ENCODE measurements around the gene KCTD20. TPM values are rescaled to one million over a fixed set of nuclear protein-coding genes. Genes with fewer than 3 reads are reported as not detected.

Gene KCTD20
- total and polyA plus RNA-seq, 3 experiments from 2014 or later, result 41.4 to 52.4 (median 52.3) TPM

DNA sequence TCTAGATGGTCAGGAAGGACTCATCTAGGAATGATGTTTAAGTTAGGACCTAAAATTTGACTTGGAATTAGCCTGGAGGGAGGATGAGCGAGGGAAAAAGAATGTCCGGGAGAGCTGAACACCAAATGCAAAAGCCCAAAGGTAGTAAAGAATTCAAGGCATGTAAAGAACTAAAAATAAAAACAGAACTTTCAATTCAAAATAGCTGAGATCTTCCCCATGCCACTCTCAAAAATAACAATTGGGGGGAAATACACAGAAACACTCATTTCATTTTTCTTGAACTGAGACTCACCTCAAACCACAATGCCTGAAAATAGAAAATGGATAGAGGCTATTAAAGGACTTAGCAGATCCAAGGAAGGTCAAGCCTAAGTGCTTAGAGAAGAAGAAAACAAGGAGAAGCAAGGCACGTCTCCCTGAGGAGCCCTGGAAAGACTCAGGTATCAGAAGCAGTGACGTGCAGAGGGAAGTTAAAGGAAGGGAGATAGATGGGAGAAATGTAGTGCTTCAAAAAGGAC lies 10.6 kb upstream of the KCTD20 start:
- no peak overlapping the region for H3K27ac ChIP-seq (ENCODE audit: low read depth, low read length)
- ChIA-PET CTCF (no interaction called here), POLR2A (no interaction called here)
- no peaks in the 10 kb centered on the region for H3K9me3 ChIP-seq (ENCODE audit: low read length)
- no peaks in the 10 kb centered on the region for H3K27me3 ChIP-seq (ENCODE audit: insufficient read depth, low read length, poor library complexity, severe bottlenecking)
- no peaks in the 10 kb centered on the region for H3K36me3 ChIP-seq (ENCODE audit: insufficient read depth, low read length)
- H3K27ac Mint-ChIP-seq, result no peak overlapping the region
- H3K9me3 Mint-ChIP-seq, result no peaks in the 10 kb centered on the region
- no peak overlapping the region for H3K4me3 ChIP-seq (ENCODE audit: low read length)
- no peaks in the 10 kb centered on the region for H3K36me3 Mint-ChIP-seq
- no peaks in the 10 kb centered on the region for H3K4me1 Mint-ChIP-seq
- no peaks in the 10 kb centered on the region for H3K27me3 Mint-ChIP-seq
- no peak overlapping the region for H3K4me3 Mint-ChIP-seq
- DNase-seq, result no peak
- H3K4me1 ChIP-seq (ENCODE audit: insufficient read depth, low read length), result no peaks in the 10 kb centered on the region

DNA sequence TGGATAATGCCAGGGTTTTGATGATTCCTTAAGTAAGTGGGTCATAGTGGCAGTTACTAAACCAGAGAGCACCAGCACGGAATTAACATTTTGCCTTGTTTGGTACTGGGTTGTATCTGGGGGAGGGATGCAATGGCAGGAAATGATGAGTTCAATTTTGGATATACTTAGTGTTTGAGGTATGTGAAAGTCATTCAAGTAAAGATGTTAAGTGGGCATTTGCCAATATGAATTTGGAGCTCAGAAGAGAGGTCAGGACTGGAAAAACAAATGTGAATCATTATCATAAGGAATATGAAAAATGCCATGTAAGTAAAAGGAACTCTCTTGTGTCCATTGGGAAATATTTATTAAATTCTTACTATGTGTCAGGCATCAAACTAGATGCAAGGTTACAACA lies 6.3 kb upstream of the KCTD20 start:
- CTCF ChIA-PET, result no interaction called here

DNA sequence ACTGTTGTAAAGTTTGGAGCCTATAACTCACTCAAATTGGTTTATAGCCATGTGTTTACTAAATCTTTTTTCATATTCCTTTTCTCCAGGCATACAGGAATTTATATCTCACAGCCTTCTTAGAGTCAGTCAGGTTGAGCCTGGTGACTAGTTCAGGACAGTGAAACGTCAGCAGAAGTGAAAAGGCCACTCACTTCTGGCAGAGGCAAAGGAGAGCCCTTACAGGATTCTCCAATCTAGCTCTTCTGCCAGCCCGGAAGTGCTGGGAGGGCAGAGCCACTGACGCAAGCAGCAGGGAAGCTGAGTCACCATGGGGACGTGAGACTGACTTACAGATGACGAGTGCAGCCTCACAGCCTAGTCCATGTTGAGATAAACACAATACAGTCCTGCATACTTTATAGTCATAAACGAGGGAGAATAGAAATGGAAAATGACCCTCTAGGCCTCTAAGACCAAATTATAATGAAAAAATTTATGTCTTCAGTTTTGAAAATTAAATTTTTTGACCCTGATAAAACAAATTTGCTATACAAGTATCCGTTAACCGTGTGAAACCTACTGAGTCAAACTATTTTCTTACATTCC lies 1.4 kb upstream of the KCTD20 start:
- H3K4me1 ChIP-seq (ENCODE audit: insufficient read depth, low read length), result peaks cover 36% of the 10 kb centered on the region
- Mint-ChIP-seq H3K27ac (peak overlapping the region; percentile 88 to 99 (median 92)), H3K4me3 (peak overlapping the region; percentile 52 to 78 (median 68)), H3K27me3 (peaks cover 0 to 3% of the 10 kb centered on the region in 2 donors), H3K36me3 (peaks cover 0 to 20% (median 0%) of the 10 kb centered on the region in 3 donors), H3K9me3 (peaks cover 0 to 2% (median 0%) of the 10 kb centered on the region in 5 donors), H3K4me1 (peaks cover 40 to 45% (median 44%) of the 10 kb centered on the region in 3 donors)
- H3K36me3 ChIP-seq (ENCODE audit: insufficient read depth, low read length), result no peaks in the 10 kb centered on the region
- peak overlapping the region; percentile 97 for H3K27ac ChIP-seq (ENCODE audit: low read depth, low read length)
- peak overlapping the region; percentile 25 for H3K4me3 ChIP-seq (ENCODE audit: low read length)
- no peaks in the 10 kb centered on the region for H3K27me3 ChIP-seq (ENCODE audit: insufficient read depth, low read length, poor library complexity, severe bottlenecking)
- no peaks in the 10 kb centered on the region for H3K9me3 ChIP-seq (ENCODE audit: low read length)
- peak; percentile 68 to 90 (median 71) for DNase-seq
- CTCF ChIA-PET, result interaction anchor here (0.6 to 1.2 kb wide), 3 partner anchors 11 to 25 kb away, joined by 3 to 7 read pairs (median 3); no protein-coding TSS in a partner anchor
- POLR2A ChIA-PET, result interaction anchor here (1.8 kb wide), 1 partner anchor 18 kb away, joined by 9 read pairs; no protein-coding TSS in a partner anchor

More for the DNA sequence above, 6.3 kb upstream of the KCTD20 start:
- DNase-seq, result no peak
- Mint-ChIP-seq H3K27ac (peak overlapping the region in 3 of 8 donors; percentile 6 to 31 (median 20)), H3K4me1 (peaks cover 5 to 7% (median 5%) of the 10 kb centered on the region in 3 donors), H3K27me3 (no peaks in the 10 kb centered on the region), H3K36me3 (no peaks in the 10 kb centered on the region), H3K9me3 (no peaks in the 10 kb centered on the region), H3K4me3 (peak overlapping the region in 1 of 7 donors; percentile 43)
- POLR2A ChIA-PET, result interaction anchor here (0.6 kb wide), 1 partner anchor 82 kb away, joined by 3 read pairs; no protein-coding TSS in a partner anchor
- H3K4me1 ChIP-seq (ENCODE audit: insufficient read depth, low read length), result peaks cover 7% of the 10 kb centered on the region
- H3K36me3 ChIP-seq (ENCODE audit: insufficient read depth, low read length), result no peaks in the 10 kb centered on the region
- no peaks in the 10 kb centered on the region for H3K9me3 ChIP-seq (ENCODE audit: low read length)
- H3K4me3 ChIP-seq (ENCODE audit: low read length), result no peak overlapping the region
- no peaks in the 10 kb centered on the region for H3K27me3 ChIP-seq (ENCODE audit: insufficient read depth, low read length, poor library complexity, severe bottlenecking)
- no peak overlapping the region for H3K27ac ChIP-seq (ENCODE audit: low read depth, low read length)

DNA sequence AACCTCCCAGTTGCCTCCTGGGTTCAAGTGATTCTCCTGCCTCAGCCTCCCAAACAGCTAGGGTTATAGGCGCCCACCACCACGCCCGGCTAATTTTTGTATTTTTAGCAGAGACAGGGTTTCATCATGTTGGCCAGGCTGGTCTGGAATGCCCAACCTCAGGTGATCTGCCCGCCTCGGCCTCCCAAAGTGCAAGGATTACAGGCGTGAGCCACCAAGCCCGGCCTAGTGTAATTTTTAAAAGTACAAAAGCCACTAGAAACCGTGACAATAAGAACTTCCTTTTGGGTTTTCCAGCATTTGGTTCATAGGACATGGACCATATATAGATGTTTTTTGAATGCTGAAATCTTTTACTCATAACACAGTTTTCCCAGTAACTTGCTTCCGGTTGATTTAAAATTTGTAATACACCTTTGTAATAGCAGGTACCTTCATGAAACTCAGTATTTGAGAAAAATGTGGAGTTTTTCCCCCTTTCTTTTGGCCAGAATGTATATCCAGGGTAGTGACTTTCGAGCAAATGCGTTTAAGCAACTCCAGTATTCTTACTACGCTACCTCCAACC lies 613 bp upstream of the KCTD20 start:
- Histone ChIP-seq H3K4me3 (ENCODE audit: low read length) (peak overlapping the region; percentile 98), H3K9me3 (ENCODE audit: low read length) (no peaks in the 10 kb centered on the region)

DNA sequence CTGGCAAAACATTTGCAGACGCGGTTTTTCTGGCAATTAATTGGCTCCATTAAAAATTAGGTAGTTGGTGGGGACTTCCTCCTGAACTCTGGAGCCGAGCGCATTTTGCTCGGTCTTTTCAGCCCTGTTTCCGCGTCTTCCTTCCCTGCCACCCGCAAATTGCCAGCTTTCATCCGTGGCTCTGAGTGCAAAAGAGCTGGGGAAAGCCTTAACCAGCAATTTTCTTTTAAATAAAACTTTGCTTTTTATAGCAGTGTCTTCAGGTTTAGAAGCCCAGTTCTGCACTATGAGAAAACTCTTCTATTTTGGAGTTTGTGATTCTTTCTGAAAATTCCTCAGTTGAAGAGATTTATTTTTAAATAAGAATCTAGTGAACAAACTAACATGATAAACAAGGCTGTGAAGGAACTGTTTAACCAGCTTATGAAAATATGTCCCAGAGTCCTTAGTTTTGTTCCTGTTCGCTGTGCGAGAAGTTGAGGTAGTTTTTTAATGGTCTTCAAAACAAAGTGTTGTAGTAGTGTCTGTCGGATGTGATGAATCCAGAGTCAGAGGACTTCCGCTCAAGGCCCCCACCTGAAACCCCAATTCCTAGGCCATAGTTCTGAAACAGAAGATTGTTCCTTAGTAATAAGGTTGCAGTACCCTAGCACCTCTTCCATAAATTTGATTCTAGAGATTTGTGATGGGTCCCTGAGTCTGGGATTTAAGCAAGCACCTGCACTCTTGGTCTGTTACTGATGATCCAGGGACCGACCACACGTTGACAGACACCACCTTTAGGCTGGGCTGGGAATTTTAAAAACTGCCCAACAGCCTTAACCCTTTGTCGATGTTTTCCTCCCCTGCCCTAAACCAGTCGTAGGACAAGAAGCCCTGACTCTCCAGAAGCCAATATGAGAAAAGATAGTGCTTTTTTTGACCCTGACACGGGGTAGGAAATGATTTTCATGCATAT lies 950 bp downstream of the KCTD20 start:
- DNase-seq, result peak in 2 of 5 donors; percentile 13 to 33
- H3K27ac ChIP-seq (ENCODE audit: low read depth, low read length), result peak overlapping the region; percentile 97
- Mint-ChIP-seq H3K27me3 (peaks cover 0 to 3% of the 10 kb centered on the region in 2 donors), H3K9me3 (peaks cover 0 to 2% (median 0%) of the 10 kb centered on the region in 5 donors), H3K4me1 (peaks cover 49 to 68% (median 65%) of the 10 kb centered on the region in 3 donors), H3K27ac (peak overlapping the region; percentile 90 to 99 (median 95)), H3K36me3 (peaks cover 2 to 29% (median 2%) of the 10 kb centered on the region in 3 donors), H3K4me3 (peak overlapping the region; percentile 96 to 98 (median 98))
- CTCF ChIA-PET, result interaction anchor here (0.9 to 1.9 kb wide), 3 partner anchors 18 to 21 kb away, joined by 3 to 10 read pairs (median 3); no protein-coding TSS in a partner anchor
- H3K9me3 ChIP-seq (ENCODE audit: low read length), result no peaks in the 10 kb centered on the region
- H3K36me3 ChIP-seq (ENCODE audit: insufficient read depth, low read length), result no peaks in the 10 kb centered on the region
- no peaks in the 10 kb centered on the region for H3K27me3 ChIP-seq (ENCODE audit: insufficient read depth, low read length, poor library complexity, severe bottlenecking)
- peaks cover 36% of the 10 kb centered on the region for H3K4me1 ChIP-seq (ENCODE audit: insufficient read depth, low read length)
- POLR2A ChIA-PET, result interaction anchor here (1.0 to 1.1 kb wide), 4 partner anchors 21 to 157 kb away, joined by 3 to 8 read pairs (median 5); no protein-coding TSS in a partner anchor
- peak overlapping the region; percentile 98 for H3K4me3 ChIP-seq (ENCODE audit: low read length)

More for the DNA sequence above, 613 bp upstream of the KCTD20 start:
- no peaks in the 10 kb centered on the region for H3K36me3 ChIP-seq (ENCODE audit: insufficient read depth, low read length)
- Mint-ChIP-seq H3K9me3 (peaks cover 0 to 2% (median 0%) of the 10 kb centered on the region in 5 donors), H3K27ac (peak overlapping the region; percentile 90 to 99 (median 97)), H3K4me3 (peak overlapping the region; percentile 96 to 98 (median 98)), H3K4me1 (peaks cover 43 to 53% (median 52%) of the 10 kb centered on the region in 3 donors), H3K36me3 (peaks cover 0 to 20% (median 0%) of the 10 kb centered on the region in 3 donors), H3K27me3 (peaks cover 0 to 3% of the 10 kb centered on the region in 2 donors)
- no peak for DNase-seq
- H3K4me1 ChIP-seq (ENCODE audit: insufficient read depth, low read length), result peaks cover 36% of the 10 kb centered on the region
- no peaks in the 10 kb centered on the region for H3K27me3 ChIP-seq (ENCODE audit: insufficient read depth, low read length, poor library complexity, severe bottlenecking)
- ChIA-PET CTCF (interaction anchor here (0.6 to 1.2 kb wide), 3 partner anchors 11 to 25 kb away, joined by 3 to 7 read pairs (median 3); no protein-coding TSS in a partner anchor), POLR2A (interaction anchor here (0.6 to 1.8 kb wide), 2 partner anchors 8 to 19 kb away, joined by 3 to 9 read pairs; no protein-coding TSS in a partner anchor)
- peak overlapping the region; percentile 97 for H3K27ac ChIP-seq (ENCODE audit: low read depth, low read length)

DNA sequence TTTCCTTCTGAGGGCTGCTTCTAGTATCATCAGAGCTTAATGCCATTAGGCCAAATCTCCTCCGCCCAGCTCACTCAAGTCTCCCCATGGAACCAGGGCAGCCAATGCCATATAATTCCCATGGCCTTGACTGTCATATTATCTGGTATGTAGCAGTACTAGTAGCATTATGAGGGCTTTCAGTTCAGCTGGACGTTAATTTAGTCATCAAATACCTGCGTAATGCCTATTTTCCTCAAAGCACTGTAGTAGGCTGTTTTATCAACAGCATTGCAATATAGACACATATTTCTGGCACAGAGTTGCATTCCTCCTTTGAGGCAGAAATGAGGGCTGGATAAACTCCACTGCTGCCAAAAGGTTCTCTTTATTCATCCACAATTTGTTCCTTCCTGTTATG lies 1.7 kb downstream of the KCTD20 start:
- H3K4me3 ChIP-seq (ENCODE audit: low read length), result peak overlapping the region; percentile 98
- H3K27ac Mint-ChIP-seq, result peak overlapping the region; percentile 90 to 99 (median 95)
- peak overlapping the region; percentile 97 for H3K27ac ChIP-seq (ENCODE audit: low read depth, low read length)
- H3K9me3 Mint-ChIP-seq, result peaks cover 0 to 2% (median 0%) of the 10 kb centered on the region in 5 donors
- H3K27me3 Mint-ChIP-seq, result peaks cover 0 to 3% of the 10 kb centered on the region in 2 donors
- no peaks in the 10 kb centered on the region for H3K9me3 ChIP-seq (ENCODE audit: low read length)
- POLR2A ChIA-PET, result interaction anchor here (1.0 kb wide), 2 partner anchors 37 to 156 kb away, joined by 6 to 8 read pairs; no protein-coding TSS in a partner anchor
- no peak for DNase-seq
- no peaks in the 10 kb centered on the region for H3K27me3 ChIP-seq (ENCODE audit: insufficient read depth, low read length, poor library complexity, severe bottlenecking)
- H3K36me3 ChIP-seq (ENCODE audit: insufficient read depth, low read length), result no peaks in the 10 kb centered on the region
- peak overlapping the region; percentile 96 to 98 (median 98) for H3K4me3 Mint-ChIP-seq
- H3K36me3 Mint-ChIP-seq, result peaks cover 9 to 36% (median 9%) of the 10 kb centered on the region in 3 donors
- peaks cover 54 to 75% (median 71%) of the 10 kb centered on the region in 3 donors for H3K4me1 Mint-ChIP-seq
- peaks cover 36% of the 10 kb centered on the region for H3K4me1 ChIP-seq (ENCODE audit: insufficient read depth, low read length)
- CTCF ChIA-PET, result interaction anchor here (1.9 kb wide), 1 partner anchor 21 kb away, joined by 10 read pairs; no protein-coding TSS in a partner anchor

DNA sequence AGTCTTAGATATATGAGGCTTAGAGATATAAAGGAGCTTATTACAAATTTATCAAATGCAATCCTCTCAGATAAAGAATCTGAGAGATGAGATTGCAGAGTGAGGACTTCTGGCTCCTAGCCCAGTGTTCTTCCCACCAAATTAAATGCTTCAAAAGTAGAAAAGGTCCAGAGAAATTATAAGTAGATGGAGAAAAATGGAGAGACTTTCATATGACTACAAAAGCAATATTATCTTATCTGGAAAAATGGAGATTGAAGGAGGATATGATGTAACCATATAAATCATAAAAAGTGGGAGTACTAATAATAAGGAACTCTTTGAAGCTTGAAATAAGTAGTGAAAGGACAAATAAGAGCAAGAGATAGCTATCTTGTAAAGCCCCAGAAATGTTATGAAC lies 2.8 kb downstream of the KCTD20 start:
- Mint-ChIP-seq H3K27ac (peak overlapping the region; percentile 26 to 90 (median 60)), H3K4me3 (peak overlapping the region; percentile 6 to 73 (median 48)), H3K36me3 (peaks cover 9 to 43% (median 11%) of the 10 kb centered on the region in 3 donors), H3K4me1 (peaks cover 60 to 85% (median 81%) of the 10 kb centered on the region in 3 donors), H3K9me3 (peaks cover 0 to 2% (median 0%) of the 10 kb centered on the region in 5 donors), H3K27me3 (peaks cover 0 to 3% of the 10 kb centered on the region in 2 donors)
- no peaks in the 10 kb centered on the region for H3K9me3 ChIP-seq (ENCODE audit: low read length)
- H3K4me3 ChIP-seq (ENCODE audit: low read length), result no peak overlapping the region
- peaks cover 36% of the 10 kb centered on the region for H3K4me1 ChIP-seq (ENCODE audit: insufficient read depth, low read length)
- H3K36me3 ChIP-seq (ENCODE audit: insufficient read depth, low read length), result no peaks in the 10 kb centered on the region
- DNase-seq, result no peak
- CTCF ChIA-PET, result interaction anchor here (1.0 kb wide), 1 partner anchor 22 kb away, joined by 3 read pairs; no protein-coding TSS in a partner anchor
- H3K27ac ChIP-seq (ENCODE audit: low read depth, low read length), result no peak overlapping the region
- H3K27me3 ChIP-seq (ENCODE audit: insufficient read depth, low read length, poor library complexity, severe bottlenecking), result no peaks in the 10 kb centered on the region
- POLR2A ChIA-PET, result interaction anchor here (0.8 kb wide), 1 partner anchor 22 kb away, joined by 4 read pairs; no protein-coding TSS in a partner anchor
